Endothelial cell (in vitro differentiated cells): Measurements from ENCODE around the gene PROP1. TPM values are rescaled to one million over a fixed set of nuclear protein-coding genes. Genes with fewer than 3 reads are reported as not detected.
"Not testable (repeated sequence)": the region's sequence is repeated elsewhere in the genome, so short reads cannot be mapped to it uniquely, and the experiment has no call there.

Experiments
- DNase-seq: peaks from one replicate; pipeline ENCODE4 v3.0.0; 2021; ENCODE audit warnings: low spot score
- H3K27ac Mint-ChIP-seq: one replicate; pipeline ENCODE4 v1.8.0; 2021; ENCODE audit warnings: mixed read lengths, inconsistent platforms; ENCODE audit not compliant: unreplicated experiment
- H3K27me3 Mint-ChIP-seq: one replicate; pipeline ENCODE4 v1.8.0; 2021; ENCODE audit warnings: mild to moderate bottlenecking, moderate library complexity, mixed read lengths, inconsistent platforms; ENCODE audit not compliant: unreplicated experiment
- H3K36me3 Mint-ChIP-seq: one replicate; pipeline ENCODE4 v1.8.0; 2021; ENCODE audit warnings: mild to moderate bottlenecking, low read depth, mixed read lengths, inconsistent platforms; ENCODE audit not compliant: unreplicated experiment
- H3K4me1 Mint-ChIP-seq: one replicate; pipeline ENCODE4 v1.8.0; 2021; ENCODE audit warnings: mild to moderate bottlenecking, mixed read lengths, inconsistent platforms; ENCODE audit not compliant: unreplicated experiment
- H3K4me3 Mint-ChIP-seq: one replicate; pipeline ENCODE4 v1.8.0; 2021; ENCODE audit warnings: mild to moderate bottlenecking, mixed read lengths, inconsistent platforms; ENCODE audit not compliant: unreplicated experiment
- H3K9me3 Mint-ChIP-seq: one replicate; pipeline ENCODE4 v1.8.0; 2021; ENCODE audit warnings: mixed read lengths, inconsistent platforms; ENCODE audit not compliant: unreplicated experiment
- total RNA-seq: library from RNA; stranded (reverse); fragmentation: NEBNext Ultra II Directional; extraction: Animal tissue kit (Norgen Biotek cat#: 25700); gene quantifications from one replicate; pipeline ENCODE4 v1.2.1, GENCODE V29; 2021; ENCODE audit not compliant: unreplicated experiment

Gene PROP1
- total RNA-seq, 1 donor from 2014 or later: not detected

- not testable (repeated sequence) for H3K9me3 Mint-ChIP-seq, H3K4me1 Mint-ChIP-seq, H3K4me3 Mint-ChIP-seq, H3K27me3 Mint-ChIP-seq, H3K36me3 Mint-ChIP-seq, H3K27ac Mint-ChIP-seq, DNase-seq
Observed at GRCh38 chr5:177943805-177944736, 52.0 kb downstream of the PROP1 start.

- H3K4me1 Mint-ChIP-seq, H3K36me3 Mint-ChIP-seq, H3K27ac Mint-ChIP-seq, H3K9me3 Mint-ChIP-seq, DNase-seq, H3K4me3 Mint-ChIP-seq, H3K27me3 Mint-ChIP-seq: not testable (repeated sequence)
Observed at GRCh38 chr5:177942896-177943295, 53.1 kb downstream of the PROP1 start.

Other genes starting within 250 kb of the PROP1 start
- gene FAM153A, start 213.3 kb downstream of the PROP1 start, total RNA-seq: not detected
- 107 TPM for gene N4BP3, start 117.3 kb upstream of the PROP1 start, total RNA-seq
- 70.4 TPM for gene RMND5B, start 134.8 kb upstream of the PROP1 start, total RNA-seq
- 84.7 TPM for gene NHP2, start 157.6 kb upstream of the PROP1 start, total RNA-seq
- not detected for gene GMCL2, start 191.1 kb upstream of the PROP1 start, total RNA-seq
- gene HNRNPAB, start 208.3 kb upstream of the PROP1 start, total RNA-seq: 162 TPM
- gene PHYKPL, start 236.6 kb upstream of the PROP1 start, total RNA-seq: 53.1 TPM